ENCODE results near the gene TAMM41. TPM values are rescaled to one million over a fixed set of nuclear protein-coding genes. Genes with fewer than 3 reads are reported as not detected.

TAMM41 gene
- total RNA-seq, 1 donor from 2014 or later: 13.0 TPM

- intact Hi-C loops (cut with DNase I): no loop called here
- Histone ChIP-seq H3K27me3 (no peaks in the 10 kb centered on the region), H3K27ac (no peak overlapping the region), H3K9me3 (no peaks in the 10 kb centered on the region), H3K36me3 (peaks cover 39% of the 10 kb centered on the region), H3K4me1 (peaks cover 9% of the 10 kb centered on the region), H3K4me3 (no peak overlapping the region)
- no peak for DNase-seq
- TF ChIP-seq, protein P1, sequence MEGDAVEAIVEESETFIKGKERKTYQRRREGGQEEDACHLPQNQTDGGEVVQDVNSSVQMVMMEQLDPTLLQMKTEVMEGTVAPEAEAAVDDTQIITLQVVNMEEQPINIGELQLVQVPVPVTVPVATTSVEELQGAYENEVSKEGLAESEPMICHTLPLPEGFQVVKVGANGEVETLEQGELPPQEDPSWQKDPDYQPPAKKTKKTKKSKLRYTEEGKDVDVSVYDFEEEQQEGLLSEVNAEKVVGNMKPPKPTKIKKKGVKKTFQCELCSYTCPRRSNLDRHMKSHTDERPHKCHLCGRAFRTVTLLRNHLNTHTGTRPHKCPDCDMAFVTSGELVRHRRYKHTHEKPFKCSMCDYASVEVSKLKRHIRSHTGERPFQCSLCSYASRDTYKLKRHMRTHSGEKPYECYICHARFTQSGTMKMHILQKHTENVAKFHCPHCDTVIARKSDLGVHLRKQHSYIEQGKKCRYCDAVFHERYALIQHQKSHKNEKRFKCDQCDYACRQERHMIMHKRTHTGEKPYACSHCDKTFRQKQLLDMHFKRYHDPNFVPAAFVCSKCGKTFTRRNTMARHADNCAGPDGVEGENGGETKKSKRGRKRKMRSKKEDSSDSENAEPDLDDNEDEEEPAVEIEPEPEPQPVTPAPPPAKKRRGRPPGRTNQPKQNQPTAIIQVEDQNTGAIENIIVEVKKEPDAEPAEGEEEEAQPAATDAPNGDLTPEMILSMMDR (IDR thresholded peaks at IDR 0.05): no peak
- ATAC-seq: no peak
Observed at GRCh38 chr3:11807686-11808085, 39.0 kb downstream of the TAMM41 start.

GRCh38 chr3:11805716-11806115 lies 41.0 kb downstream of the TAMM41 start:
- intact Hi-C loops (cut with DNase I): no loop called here
- Histone ChIP-seq H3K27ac (no peak overlapping the region), H3K4me3 (no peak overlapping the region), H3K9me3 (no peaks in the 10 kb centered on the region), H3K27me3 (no peaks in the 10 kb centered on the region), H3K36me3 (peaks cover 40% of the 10 kb centered on the region), H3K4me1 (peaks cover 9% of the 10 kb centered on the region)
- DNase-seq (no peak), ATAC-seq (no peak)
- TF ChIP-seq, protein P1 (IDR thresholded peaks at IDR 0.05): no peak

- H3K9me3 ChIP-seq: no peaks in the 10 kb centered on the region
- H3K36me3 ChIP-seq: peaks cover 36% of the 10 kb centered on the region
- no peaks in the 10 kb centered on the region for H3K4me1 ChIP-seq
- H3K4me3 ChIP-seq: no peak overlapping the region
- no peaks in the 10 kb centered on the region for H3K27me3 ChIP-seq
- DNase-seq (no peak), ATAC-seq (peak; percentile 93)
- intact Hi-C loops (cut with DNase I): loop anchor here (5.0 kb wide), 1 partner anchor 427 kb away; no protein-coding TSS in a partner anchor
- no peak overlapping the region for H3K27ac ChIP-seq
- TF ChIP-seq, protein P1 (IDR thresholded peaks at IDR 0.05): peak; percentile 77
Observed at GRCh38 chr3:11803977-11804892, 42.5 kb downstream of the TAMM41 start.

DNA sequence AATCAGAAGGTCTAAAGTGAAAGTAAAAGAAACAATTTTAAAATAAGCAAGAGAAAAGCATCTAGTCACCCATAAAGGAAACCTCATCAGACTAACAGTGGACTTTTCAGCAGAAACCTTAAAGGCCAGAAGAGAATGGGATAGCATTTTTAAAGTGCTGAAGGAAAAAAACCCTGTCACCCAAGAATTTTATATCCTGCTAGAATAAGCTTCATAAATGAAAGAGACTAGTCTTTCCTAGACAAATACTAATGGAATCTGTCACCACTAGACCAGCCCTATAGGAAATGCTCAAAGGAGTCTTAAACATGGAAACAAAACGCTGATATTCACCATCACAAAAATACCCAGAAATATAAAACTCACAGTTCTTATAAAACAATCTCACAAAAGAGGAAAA lies 46.9 kb downstream of the TAMM41 start:
- TF ChIP-seq, protein P1 (IDR thresholded peaks at IDR 0.05): no peak
- ATAC-seq (no peak), DNase-seq (no peak)
- Histone ChIP-seq H3K4me1 (no peaks in the 10 kb centered on the region), H3K27me3 (no peaks in the 10 kb centered on the region), H3K4me3 (no peak overlapping the region), H3K27ac (no peak overlapping the region), H3K9me3 (no peaks in the 10 kb centered on the region), H3K36me3 (peaks cover 22% of the 10 kb centered on the region)
- intact Hi-C loops (cut with DNase I): loop anchor here (5.0 kb wide), 1 partner anchor 422 kb away; no protein-coding TSS in a partner anchor

GRCh38 chr3:11794927-11795326 lies 51.8 kb downstream of the TAMM41 start:
- DNase-seq (no peak), ATAC-seq (no peak)
- Histone ChIP-seq H3K27ac (no peak overlapping the region), H3K4me1 (no peaks in the 10 kb centered on the region), H3K36me3 (peaks cover 43% of the 10 kb centered on the region), H3K4me3 (no peak overlapping the region), H3K27me3 (no peaks in the 10 kb centered on the region), H3K9me3 (no peaks in the 10 kb centered on the region)
- TF ChIP-seq, protein P1 (IDR thresholded peaks at IDR 0.05): no peak
- intact Hi-C loops (cut with DNase I): no loop called here
